Measurements from ENCODE around the gene BPIFB1.

- TF ChIP-seq EZH2 (IDR thresholded peaks at IDR 0.05; ENCODE audit: low read length, missing control alignments) (no peak), CTCF (conservative IDR thresholded peaks at IDR 0.05 in 1 of 2, IDR thresholded peaks at IDR 0.05 in 1 of 2; ENCODE audit: low read depth in 1 of 2, low read length in 2 of 2) (no peak)
These were observed 4.3 kb upstream of the BPIFB1 start for GRCh38 chr20:33278700-33279099.

Measured in fibroblast of lung (primary cell).